ENCODE results near the gene FHL2. TPM values are rescaled to one million over a fixed set of nuclear protein-coding genes. Genes with fewer than 3 reads are reported as not detected.

FHL2 gene
- total and polyA plus RNA-seq, 2 of the 13 experiments (the other 11 are each of a cell fraction or from before 2014, with no cell fraction given), result 1.9 to 74.8 TPM

DNA sequence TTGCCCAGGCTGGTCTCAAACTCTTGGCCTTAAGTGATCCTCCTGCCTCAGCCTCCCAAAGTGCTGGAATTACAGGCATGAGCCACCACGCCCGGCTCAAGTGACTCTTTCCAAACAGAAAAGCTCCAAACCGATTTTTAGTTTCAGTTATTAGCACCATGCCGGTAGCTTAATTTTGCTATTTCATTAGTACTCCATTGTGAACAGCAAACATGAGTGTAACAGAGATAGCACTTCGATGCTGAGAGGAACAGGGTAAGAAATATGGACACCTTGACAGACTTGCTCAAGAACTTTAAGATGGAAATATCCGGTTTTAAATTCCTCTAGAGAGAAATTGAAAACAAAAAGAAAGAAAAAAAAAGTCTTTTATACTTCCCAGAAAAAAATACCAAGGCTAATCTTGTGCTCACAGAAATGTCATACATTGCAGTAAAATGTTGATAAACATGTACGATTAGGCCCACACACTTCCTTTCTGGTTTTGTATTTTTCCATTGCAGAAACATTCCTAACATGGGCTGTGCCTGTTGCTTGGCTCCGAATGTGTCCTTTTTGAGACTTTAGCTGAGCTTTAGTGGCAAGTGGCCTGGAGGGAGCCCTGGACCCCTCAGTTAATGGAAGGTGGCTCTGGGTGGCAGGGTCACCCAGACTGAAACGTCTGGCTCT lies 18.3 kb downstream of the FHL2 start (continued):
- TF ChIP-seq ZNF724P (CRISPR knock-in tag; IDR thresholded peaks at IDR 0.05; ENCODE audit: borderline replicate concordance) (no peak), PAX8 (CRISPR knock-in tag; IDR thresholded peaks at IDR 0.05; ENCODE audit: borderline replicate concordance) (no peak), UBTF (CRISPR knock-in tag; IDR thresholded peaks at IDR 0.05) (no peak)

DNA sequence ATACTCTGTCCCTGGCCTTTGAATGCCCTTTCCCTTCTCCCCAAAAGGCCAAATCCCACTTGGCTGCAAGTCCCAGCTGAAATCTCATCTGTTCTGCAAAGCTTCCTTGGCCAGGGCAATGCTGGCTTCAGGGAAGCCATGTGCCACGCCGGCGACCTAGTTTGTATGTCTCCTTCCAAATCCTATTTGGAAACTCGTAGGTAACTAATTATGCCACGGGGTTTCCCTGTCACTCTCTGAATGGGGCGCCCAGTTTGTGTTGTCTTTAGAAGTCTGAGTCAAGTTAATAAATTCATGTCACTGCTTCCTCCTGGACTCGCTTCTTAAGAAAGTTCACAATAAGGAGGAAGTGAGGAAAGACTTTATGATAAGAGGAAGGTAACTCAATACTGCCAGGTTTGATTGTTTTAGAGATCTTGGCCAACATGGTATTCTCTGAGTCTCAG lies 19.1 kb downstream of the FHL2 start:
- no peaks in the 10 kb centered on the region for H3K27me3 ChIP-seq (ENCODE audit: control insufficient read depth in 1 of 2, insufficient read depth in 2 of 2, low read length in 2 of 2)
- CTCF ChIA-PET (ENCODE audit: low intra/inter-chr PET ratio, low total read pairs), result no interaction called here
- H3K9ac ChIP-seq (ENCODE audit: insufficient read depth, low read depth, low read length), result no peak overlapping the region
- no peaks in the 10 kb centered on the region for H4K20me1 ChIP-seq (ENCODE audit: insufficient read depth, low read length)
- in situ Hi-C loops (cut with HindIII; ENCODE audit: extremely low pct_ligation_motif_present, low pct_unique_long_range_greater_than_20kb), result no loop called here
- no peak for DNase-seq (ENCODE audit: low spot score)
- peaks cover 3 to 10% of the 10 kb centered on the region in 2 experiments; a peak in 3 of 5 replicates for H3K36me3 ChIP-seq (replicated peaks in 1 of 2; ENCODE audit: control insufficient read depth in 1 of 2, insufficient read depth in 2 of 2, low read length in 2 of 2)
- 92% methylated on average over 7 of the region's 7 CpGs for WGBS (ENCODE audit: low lambda C conversion rate)
- no TSS peak for BruUV-seq (replicated peaks)
- no peak overlapping the region for H2AFZ ChIP-seq (ENCODE audit: low read length)
- no peak for TF ChIP-seq ZNF644 (CRISPR knock-in tag; IDR thresholded peaks at IDR 0.05; ENCODE audit: low read depth)
- TF ChIP-seq MLX (CRISPR knock-in tag; IDR thresholded peaks at IDR 0.05), result no peak
- TF ChIP-seq UBTF (CRISPR knock-in tag; IDR thresholded peaks at IDR 0.05), result no peak
- TF ChIP-seq NPAS2 (CRISPR knock-in tag; IDR thresholded peaks at IDR 0.05; ENCODE audit: borderline replicate concordance), result no peak
- no peak for TF ChIP-seq SAFB2 (CRISPR knock-in tag; IDR thresholded peaks at IDR 0.05; ENCODE audit: borderline replicate concordance, low read depth)
- no peak for TF ChIP-seq ZFP37 (CRISPR knock-in tag; IDR thresholded peaks at IDR 0.05; ENCODE audit: borderline replicate concordance)
- no peak for TF ChIP-seq SCMH1 (CRISPR knock-in tag; IDR thresholded peaks at IDR 0.05; ENCODE audit: borderline replicate concordance)
- TF ChIP-seq GZF1 (CRISPR knock-in tag; IDR thresholded peaks at IDR 0.05), result no peak
- no peak for TF ChIP-seq ZSCAN12 (CRISPR knock-in tag; IDR thresholded peaks at IDR 0.05)
- TF ChIP-seq SRF (IDR thresholded peaks at IDR 0.05; ENCODE audit: low read depth, low read length), result no peak
- TF ChIP-seq MAX (IDR thresholded peaks at IDR 0.05), result no peak
- no peak for TF ChIP-seq DMAP1 (CRISPR knock-in tag; IDR thresholded peaks at IDR 0.05)
- ATAC-seq, result no peak
- H3K4me2 ChIP-seq (ENCODE audit: low read depth, low read length), result no peak overlapping the region
- intact Hi-C loops (cut with micrococcal nuclease; ENCODE audit: unreplicated experiment), result no loop called here
- no peak overlapping the region for H3K4me3 ChIP-seq (replicated peaks in 1 of 3; ENCODE audit: insufficient read depth in 1 of 3, low read depth in 2 of 3, low read length in 3 of 3)
- no peaks in the 10 kb centered on the region for H3K79me2 ChIP-seq (ENCODE audit: insufficient read depth, low read length)
- H3K4me1 ChIP-seq (ENCODE audit: insufficient read depth, low read length), result peaks cover under 1% of the 10 kb centered on the region
- H3K27ac ChIP-seq (ENCODE audit: extremely low read length, insufficient read depth, low read length), result no peak overlapping the region
- H3K9me3 ChIP-seq (ENCODE audit: low read length), result no peaks in the 10 kb centered on the region
- POLR2A ChIA-PET, result no interaction called here
- no peak for FAIRE-seq

Measured in HepG2 (cell line).